ENCODE results near the gene B4GALNT3. TPM values are rescaled to one million over a fixed set of nuclear protein-coding genes. Genes with fewer than 3 reads are reported as not detected.

Gene B4GALNT3
- total RNA-seq, 1 donor from 2014 or later = 49.6 TPM

DNA sequence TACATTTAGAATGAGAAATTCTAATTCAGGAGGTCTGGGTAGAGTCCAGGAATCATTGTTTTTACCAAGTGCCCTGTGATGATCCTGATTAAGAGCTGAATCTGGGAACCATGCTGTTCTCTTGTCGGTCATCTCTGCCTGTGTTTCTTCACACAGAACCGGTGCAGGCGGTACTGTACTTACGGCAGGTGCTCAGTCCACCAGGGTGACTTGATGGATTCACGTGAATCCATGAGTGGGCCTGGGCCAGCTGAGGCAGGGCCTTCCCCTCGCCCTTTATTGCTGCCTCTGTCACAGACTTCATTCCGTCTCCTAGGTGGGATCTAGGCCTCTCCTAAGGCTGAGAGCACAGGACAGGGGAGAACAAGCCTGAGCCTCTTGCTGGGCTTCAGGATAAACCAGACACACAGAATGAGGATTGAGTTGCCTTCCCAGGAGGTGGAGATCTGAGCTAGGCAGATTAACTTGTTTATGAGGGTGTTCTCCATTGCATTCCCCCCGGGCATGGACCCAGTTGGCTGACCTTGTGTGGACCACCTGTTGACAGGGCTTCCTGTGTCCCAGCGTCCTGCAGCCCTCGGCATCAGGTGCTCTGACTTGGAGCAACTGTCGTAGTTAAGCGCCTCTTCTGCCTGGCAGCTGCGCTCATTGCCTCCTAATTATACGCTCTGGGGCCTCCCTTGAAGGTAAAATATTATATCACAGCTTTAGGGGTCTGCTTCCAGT is 42.1 kb downstream of the B4GALNT3 start:
- intact Hi-C loops (cut with micrococcal nuclease) = loop anchor here (5.0 kb wide), 1 partner anchor 45 kb away; the partner anchor contains the start of gene B4GALNT3
- DNase-seq (no peak), ATAC-seq (peak; percentile 24)

DNA sequence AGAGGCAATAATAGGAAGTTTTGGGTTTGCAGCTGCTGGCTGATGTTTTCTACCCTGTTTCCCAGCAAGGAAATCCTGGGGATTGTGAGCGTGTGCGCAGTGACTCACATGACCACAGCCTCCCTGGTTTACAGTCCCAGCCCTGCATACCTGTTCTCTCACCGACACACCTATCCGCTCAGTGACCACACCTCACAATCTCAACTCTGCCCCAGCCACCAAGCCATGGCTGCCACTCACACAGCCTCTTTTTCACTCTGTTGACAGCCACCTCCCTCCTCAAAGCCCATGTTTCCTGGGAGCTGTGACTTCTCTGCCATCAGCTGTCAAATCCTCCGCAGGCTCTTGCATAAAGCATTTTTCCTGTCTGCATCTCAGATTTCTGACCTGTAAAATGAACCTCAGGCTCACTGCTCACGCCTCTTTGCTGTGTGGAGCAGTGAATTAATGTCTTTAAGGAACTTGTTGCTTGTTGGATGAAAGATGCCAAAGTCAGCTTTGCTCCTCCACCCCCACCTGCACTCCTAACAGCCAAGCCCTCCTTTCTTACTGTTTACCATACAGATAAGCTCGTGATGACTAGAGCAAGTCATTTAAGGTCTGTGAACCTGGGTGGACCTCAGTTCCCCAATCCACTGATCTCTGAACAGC is 43.5 kb downstream of the B4GALNT3 start:
- ATAC-seq = peak; percentile 59
- intact Hi-C loops (cut with micrococcal nuclease) = loop anchor here (5.0 kb wide), 1 partner anchor 46 kb away; the partner anchor contains the start of gene B4GALNT3
- DNase-seq = no peak

DNA sequence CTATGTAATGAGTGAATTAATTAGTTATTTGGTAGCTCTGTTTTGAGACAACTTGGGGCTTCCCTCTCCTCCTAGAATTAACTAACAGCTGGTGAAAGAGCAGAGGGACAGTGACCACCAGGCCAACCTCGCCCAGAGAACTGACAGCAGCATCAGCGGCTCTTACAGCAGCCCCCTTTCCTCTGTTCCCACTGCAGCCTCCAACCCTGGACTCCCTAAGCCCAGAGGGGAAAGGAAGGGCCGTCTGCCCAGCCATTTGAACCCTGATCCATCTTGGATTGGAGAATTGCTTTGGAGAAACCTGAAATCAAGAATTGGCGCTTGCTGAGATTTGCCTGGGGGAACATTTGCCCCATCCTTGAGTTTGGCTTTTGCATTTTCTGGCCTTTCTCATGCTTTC is 45.5 kb downstream of the B4GALNT3 start:
- DNase-seq (no peak), ATAC-seq (no peak)
- intact Hi-C loops (cut with micrococcal nuclease) = no loop called here

DNA sequence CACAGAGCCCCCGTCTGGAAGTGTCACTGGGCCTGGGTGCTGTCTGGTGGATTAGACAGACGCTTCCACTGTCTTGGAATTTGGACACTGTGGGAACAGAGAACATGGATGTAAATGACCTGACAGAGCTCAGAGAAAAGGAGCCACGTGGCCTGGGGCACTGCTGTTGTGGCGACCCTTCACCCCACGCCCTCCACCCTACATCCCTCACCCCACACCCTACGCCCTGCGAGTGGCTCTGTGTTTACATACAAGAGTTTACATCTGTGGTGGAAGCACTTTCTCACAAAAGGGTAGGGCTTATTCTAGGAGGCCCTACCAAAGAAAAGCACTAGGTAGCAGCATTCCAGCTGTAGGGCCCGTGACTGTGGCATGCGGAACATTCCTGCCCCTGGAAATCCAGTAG is 47.7 kb downstream of the B4GALNT3 start:
- DNase-seq = no peak
- peak; percentile 17 for ATAC-seq
- intact Hi-C loops (cut with micrococcal nuclease) = no loop called here

DNA sequence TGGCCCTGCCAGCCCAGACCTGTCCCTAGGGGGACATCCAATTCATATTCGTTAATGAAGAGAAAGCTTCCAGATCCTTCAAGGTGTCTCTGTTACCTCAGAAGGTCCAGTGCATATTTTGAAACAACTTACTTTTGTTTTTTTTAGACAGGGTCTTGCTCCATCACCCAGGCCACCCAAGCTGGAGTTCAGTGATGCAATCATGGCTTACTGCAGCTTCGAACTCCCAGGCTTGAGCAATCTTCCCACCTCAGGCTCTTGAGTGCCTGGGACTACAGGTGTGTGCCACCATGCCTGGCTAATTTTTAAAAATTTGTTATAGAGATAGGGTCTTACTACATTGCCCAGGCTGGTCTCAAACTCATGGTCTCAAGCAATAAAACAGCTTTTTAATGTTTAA is 48.4 kb downstream of the B4GALNT3 start:
- ATAC-seq = no peak
- DNase-seq = no peak
- intact Hi-C loops (cut with micrococcal nuclease) = no loop called here

DNA sequence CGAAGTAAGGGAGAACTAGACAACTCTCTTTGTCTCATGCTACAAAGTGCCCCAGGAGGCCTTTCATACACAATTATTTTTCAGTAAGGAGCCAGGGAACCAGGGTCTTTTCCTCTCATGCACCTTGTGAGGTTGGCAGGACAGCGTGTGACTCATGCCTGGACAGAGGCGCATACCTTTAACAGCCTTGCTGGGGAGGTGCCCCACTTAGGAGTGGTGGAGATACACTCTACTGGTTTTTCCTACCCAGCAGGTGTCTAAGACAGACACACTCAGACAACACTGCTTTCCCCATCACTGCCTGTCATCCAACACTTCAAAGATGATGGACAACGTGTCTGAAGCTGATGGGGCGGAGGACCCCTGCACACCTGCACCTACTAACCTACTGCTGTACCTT is 49.1 kb downstream of the B4GALNT3 start:
- no peak for ATAC-seq
- intact Hi-C loops (cut with micrococcal nuclease) = no loop called here
- no peak for DNase-seq

DNA sequence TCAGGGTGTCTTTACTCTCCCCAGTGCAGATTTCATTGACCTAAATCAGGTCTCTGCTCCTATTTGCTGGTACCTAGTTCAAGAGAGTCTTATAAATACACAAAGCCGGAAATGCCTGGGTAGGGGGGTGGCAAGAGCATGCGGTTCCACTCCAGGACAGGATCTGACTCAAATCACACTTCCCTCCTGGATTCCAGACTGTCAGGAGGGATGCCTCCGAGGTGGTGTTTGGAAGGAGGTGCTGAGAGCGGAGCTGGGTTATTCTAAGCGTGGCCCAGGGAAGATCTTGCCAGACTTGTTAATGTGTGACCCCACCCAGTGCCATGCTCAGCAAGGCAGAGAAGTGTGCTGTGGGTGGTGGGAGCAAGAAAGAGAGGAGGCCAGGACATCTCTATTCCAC is 49.8 kb downstream of the B4GALNT3 start:
- peak; percentile 36 for DNase-seq
- intact Hi-C loops (cut with micrococcal nuclease) = no loop called here
- ATAC-seq = peak; percentile 78

DNA sequence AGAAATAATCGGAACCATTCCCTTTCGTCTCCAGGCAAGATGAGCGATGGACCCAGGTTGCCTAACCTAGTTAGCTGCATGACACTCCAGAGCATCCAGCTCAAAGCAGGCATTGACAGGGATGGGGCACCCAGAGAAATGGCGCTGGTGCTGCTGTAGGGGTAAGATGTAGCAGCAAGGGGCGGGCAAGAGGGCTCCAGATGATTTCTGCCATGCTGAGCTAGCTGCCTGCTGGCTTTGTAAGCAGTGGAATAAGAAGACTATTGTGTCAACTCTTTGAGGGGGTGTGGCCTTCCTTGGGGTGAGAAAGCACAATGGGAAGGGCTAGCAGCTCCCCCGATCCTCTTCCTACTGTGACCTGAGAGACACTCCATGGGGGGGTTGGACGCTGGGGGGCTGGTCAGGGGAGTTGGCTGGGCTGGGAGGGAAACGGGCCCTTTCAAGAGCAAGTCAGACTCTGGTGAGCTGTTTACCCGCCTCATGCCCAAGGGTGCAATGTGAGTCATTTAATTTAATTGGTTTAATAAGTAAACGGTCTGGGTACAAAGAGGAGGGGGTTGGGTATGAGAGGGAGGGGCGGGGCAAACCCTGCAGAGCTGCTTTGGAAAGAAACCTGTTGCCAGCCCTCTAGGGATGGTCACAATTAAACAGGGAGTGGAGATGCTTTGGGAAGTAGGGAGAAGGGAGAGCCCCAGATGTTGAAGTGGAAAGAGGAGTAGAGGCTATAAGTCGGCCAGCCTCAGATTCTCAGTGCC is 50.5 kb downstream of the B4GALNT3 start:
- peak; percentile 20 for ATAC-seq
- DNase-seq = no peak
- intact Hi-C loops (cut with micrococcal nuclease) = no loop called here

DNA sequence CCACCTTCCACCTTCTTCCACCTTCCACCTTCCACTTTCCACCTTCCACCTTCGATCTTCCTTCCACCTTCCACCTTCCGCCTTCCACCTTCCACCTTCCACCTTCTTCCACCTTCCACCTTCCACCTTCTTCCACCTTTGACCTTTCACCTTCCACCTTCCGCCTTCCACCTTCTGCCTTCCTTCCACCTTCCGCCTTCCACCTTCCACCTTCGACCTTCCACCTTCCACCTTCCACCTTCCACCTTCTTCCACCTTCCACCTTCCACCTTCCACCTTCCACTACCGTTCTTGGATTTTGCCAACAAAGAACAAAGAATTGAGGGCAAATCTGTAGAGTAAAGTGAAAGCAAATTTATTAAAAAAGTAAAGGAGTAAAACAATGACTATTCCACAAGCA is 53.2 kb downstream of the B4GALNT3 start:
- intact Hi-C loops (cut with micrococcal nuclease) = no loop called here
- no peak for DNase-seq
- ATAC-seq = no peak

DNA sequence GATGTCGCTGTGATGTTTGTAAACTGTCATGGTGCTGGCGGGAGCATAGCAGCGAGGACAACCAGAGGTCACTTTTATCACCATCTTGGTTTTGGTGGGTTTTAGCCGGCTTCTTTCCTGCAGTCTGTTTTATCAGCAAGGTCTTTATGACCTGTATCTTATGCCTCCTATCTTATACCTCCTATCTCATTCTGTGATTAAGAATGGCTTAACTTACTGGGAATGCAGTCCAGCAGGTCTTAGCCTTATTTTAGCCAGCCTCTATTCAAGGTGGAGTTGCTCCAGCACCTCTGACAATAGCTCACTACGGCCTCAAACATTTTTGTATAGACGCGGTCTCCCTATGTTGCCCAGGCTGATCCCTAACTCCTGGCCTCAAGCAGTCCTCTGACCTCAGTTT is 53.7 kb downstream of the B4GALNT3 start:
- DNase-seq (no peak), ATAC-seq (no peak)
- intact Hi-C loops (cut with micrococcal nuclease) = no loop called here

DNA sequence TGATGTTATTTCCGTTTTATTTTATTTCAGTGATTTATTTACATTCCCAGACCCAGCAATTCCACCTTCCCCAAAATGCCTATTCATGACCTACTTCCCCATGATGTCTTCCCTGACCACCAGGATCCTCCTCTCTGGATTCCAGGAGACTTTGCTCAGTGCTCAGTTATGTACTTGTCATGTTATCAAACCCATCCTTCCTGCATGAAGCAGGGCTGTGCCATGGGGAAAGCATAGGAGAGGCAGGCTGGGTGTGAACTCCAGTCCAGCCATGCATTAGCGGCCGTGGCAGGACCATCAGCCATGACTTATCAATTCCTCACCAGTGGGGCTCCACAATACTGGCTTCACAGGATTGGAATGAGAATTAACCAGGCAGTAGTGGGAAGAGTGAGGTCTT is 57.8 kb downstream of the B4GALNT3 start:
- intact Hi-C loops (cut with micrococcal nuclease) = no loop called here
- no peak for ATAC-seq
- no peak for DNase-seq

DNA sequence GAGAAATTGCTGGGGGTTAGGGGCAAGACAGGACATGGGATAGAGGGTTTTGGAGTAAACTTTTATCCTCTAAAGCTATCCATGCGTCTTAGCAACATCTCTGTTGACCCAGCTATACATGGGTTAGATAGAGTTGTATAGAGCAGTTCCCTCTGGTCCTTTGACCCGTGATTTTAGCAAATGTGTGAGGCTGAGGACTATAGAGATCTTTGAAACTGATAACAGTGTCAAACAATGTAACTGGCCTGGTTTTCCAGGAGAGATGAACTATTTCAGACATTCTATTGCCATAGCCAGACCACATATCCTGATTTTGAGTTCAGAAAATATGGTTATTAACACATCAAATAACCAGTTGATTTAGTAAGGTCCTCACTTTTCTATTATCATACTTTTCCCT is 60.4 kb downstream of the B4GALNT3 start:
- no peak for ATAC-seq
- DNase-seq = no peak

DNA sequence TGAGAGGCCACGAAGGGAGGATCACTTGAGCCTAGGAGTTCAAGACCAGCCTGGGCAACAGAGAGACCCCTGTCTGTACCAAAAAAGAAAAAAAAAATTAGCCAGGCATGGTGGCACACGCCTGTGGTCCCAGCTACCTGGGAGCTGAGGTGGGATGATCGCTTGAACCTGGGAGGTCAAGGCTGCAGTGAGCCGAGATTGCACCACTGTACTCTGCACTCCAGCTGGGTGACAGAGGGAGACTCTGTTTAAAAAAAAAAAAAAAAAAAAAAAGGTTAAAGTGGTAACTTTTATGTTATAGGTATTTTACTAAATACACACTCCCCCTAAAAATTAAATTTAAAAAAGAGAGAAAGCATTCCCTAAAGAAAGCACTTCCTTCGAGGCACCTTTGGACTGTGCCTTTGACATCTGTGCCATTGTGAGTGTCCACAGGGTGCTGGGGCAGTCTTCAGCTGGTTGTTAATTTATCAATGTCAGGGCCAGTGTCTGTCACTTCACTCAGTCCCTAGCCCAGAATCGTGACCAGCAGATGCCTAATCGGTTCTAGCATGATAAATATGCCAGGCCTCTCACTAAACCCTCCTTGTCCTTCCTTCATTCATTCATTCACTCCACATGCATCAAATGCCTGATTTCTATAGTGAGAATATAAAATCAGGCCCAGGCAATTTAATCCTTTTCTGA is 63.1 kb downstream of the B4GALNT3 start:
- ATAC-seq = no peak
- intact Hi-C loops (cut with micrococcal nuclease) = no loop called here
- DNase-seq = no peak

More for the DNA sequence above, 60.4 kb downstream of the B4GALNT3 start:
- intact Hi-C loops (cut with micrococcal nuclease) = no loop called here

DNA sequence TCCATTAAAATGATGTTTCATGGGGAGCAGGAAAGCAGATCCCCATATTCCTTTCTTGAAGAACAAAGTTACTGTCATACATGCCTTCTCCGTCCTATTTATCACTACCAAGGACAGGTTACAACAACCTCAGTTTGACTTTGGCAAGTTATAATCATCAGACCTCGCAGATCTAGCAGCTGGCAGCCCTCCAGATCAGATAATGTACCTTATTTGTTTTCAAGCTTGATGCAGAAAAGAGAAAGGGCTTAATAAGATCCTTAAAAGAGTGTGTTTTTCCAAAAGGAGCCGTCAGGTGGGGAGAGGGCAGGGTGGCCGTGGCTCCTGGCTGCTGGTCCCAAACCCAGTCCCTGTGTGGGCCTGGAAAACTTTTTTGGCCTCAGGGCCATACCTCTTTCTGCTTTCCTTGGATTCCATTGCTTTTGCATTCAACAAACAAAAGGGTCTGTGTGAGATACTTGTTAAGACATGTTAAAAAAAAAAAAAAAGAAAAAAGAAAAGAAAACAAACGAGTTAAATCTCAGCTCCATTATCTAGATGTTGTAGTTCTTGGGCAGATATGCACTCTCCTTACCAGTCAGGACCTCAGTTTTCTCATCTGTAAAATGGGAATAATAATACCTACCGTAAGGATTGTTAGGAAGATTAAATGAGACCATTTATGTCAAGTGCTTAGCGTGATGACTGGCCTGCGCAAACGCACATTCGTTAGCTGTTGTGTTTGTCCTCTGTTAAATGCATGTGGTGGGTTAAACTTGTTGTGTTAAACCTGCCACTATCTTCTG is 64.6 kb downstream of the B4GALNT3 start:
- DNase-seq = no peak
- no peak for ATAC-seq
- intact Hi-C loops (cut with micrococcal nuclease) = no loop called here

DNA sequence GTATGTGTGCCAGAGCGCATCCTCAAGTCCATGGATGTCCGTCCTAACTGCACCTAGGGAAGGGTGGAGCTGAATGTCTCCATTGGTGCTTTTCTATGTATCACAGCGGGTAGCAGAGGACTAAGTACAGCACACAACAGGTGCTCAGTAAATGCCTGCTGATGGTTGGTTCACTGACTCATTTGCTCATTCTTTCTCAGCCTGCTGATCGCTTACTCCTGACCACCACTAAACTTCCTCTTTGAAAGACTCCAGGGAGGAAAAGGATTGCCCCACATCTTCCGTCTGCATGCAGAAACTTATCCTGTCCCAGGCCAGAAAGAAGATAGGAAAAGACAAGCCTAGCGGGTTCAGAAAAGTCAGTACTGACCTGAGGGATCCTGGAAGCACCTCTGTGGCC is 66.3 kb downstream of the B4GALNT3 start:
- DNase-seq = no peak
- no peak for ATAC-seq
- intact Hi-C loops (cut with micrococcal nuclease) = no loop called here

DNA sequence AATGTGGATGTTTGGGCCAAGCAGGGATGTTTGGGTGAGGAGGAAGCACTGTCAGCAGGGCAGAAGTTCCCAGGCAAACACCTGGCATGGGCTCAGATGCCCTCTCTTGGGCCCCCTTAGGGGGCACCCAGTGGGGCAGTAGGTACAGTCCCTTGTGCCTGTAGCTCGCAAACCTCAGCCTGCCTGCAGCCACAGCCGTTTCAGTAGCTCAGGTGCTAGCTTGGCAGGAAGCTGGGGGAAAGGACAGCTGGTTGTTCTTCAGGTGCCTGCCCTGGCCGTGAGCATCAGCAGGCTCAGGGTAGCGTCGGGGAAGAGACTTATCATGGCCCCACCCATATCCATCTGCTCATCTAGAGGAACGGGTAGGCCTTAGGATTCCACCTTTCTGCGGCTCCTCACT is 67.5 kb downstream of the B4GALNT3 start:
- intact Hi-C loops (cut with micrococcal nuclease) = no loop called here
- DNase-seq (no peak), ATAC-seq (no peak)

DNA sequence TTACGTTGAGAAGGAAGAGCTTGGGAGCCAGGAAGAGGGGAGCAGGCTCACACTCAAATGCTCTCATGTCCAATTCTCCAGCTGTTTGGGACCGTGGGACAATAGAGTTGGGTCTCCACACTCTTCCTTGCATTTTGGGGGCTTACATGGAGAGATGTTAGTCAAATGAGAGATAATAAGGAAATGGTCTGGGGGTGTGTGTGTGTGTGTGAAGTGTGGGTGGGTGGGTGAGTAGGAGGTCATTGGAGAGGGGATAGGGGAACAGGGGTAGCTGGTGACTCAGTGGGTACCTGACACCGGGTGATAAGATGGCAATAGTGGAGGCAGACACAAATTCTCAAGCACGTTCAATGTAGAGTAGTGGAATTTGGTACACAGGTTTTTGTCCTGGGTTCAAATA is 68.0 kb downstream of the B4GALNT3 start:
- DNase-seq = no peak
- no peak for ATAC-seq
- intact Hi-C loops (cut with micrococcal nuclease) = no loop called here

DNA sequence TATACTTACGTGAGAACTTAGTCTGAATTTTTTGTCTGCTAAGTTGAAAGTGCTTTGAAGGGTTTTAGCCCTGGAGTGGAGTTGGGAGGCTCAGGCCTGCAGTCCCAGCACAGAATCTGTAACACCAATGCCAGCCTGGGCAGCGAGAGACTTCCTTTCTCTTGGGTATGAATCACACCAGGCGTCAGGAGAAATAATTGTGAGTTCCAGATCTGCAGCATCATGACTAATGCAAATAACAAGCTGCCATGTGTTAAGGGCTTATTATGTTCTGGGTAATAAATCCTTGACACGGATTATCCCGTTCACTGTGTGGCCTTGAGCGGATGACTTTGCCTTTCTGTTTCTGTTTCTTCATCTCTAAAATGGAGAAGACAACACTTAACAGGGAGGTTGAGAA is 70.6 kb downstream of the B4GALNT3 start:
- ATAC-seq = no peak
- DNase-seq = no peak
- intact Hi-C loops (cut with micrococcal nuclease) = no loop called here

DNA sequence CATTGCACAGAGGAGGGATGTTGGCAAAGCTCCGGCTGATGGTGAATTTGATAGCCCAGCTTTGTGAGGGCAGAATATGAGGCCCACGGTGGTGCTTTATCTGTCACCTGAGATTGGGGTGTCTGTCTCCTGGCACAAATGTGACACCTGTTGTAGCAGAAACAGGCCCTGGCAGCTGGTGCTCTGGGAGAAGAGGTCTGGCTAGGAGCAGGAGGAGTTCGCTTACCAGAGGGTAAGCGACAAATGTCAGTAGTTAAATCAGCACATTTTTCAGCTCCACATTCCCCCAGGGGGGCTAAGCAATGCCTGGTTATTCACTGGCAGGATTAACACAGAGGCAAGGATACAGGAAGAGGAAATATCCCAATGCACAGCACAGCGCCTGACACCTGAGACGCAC is 71.1 kb downstream of the B4GALNT3 start:
- intact Hi-C loops (cut with micrococcal nuclease) = no loop called here
- DNase-seq (no peak), ATAC-seq (no peak)

Data from left ventricle myocardium superior (tissue), 1 donor.